Ramos (cell line): ENCODE measurements around the gene ZNF816.
"Not testable (repeated sequence)": the region's sequence is repeated elsewhere in the genome, so short reads cannot be mapped to it uniquely, and the experiment has no call there.

Experiments used
- in situ Hi-C: fragments of 300-500 bp; cut with MboI; formaldehyde crosslinking; loops from one replicate; pipeline ENCODE4 v1.14.3; 2022; ENCODE audit warnings: low sequenced_read_pairs; ENCODE audit not compliant: unreplicated experiment

The ZNF816 gene

DNA sequence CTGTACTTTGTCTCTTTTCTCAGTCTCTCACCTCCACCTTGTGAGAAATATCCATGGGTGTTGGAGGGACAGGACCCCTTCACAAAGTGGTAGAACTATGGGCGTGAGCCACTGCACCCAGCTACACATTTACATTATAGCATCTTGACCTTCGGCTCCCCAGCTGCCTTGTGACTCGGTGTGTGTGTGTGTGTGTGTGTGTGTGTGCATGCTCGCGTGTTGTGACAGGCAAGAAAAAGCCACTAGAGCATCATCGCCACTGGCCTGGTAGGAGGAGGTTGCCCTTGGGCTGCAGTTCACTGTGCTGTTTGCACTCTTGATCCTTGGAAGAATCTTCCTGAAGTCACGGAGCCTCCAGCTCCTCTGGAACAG, 25.7 kb downstream of the ZNF816 start:
- in situ Hi-C loops = no loop called here

DNA sequence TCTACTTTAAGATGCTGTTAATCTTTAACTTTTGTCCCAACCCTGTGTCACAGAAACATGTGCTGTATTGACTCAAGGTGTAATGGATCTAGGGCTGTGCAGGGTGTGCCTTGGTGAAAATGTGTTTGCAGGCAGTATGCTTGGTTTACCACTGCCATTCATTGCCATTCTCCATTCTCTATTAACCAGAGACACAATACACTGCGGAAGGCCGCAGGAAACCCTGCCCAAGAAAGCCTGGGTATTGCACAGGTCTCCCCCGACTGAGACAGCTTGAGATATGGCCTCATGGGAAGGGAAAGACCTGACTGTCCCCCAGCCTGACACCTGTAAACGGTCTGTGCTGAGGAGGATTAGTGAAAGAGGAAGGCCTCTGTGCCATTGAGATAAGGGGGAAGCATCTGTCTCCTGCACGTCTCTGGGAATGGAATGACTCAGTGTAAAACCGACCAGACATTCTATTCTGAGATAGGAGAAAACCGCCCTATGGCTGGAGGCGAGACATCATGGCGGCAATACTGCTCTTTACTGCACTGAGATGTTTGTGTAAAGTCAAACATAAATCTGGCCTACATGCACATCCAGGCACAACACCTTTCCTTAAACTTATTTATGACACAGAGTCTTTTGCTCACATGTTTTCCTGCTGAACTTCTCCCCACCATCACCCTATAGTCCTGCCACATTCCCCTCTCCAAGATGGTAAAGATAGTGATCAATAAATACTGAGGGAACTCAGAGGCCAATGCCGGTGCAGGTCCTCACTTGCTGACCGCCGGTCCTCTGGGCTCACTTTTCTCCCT, 26.3 kb downstream of the ZNF816 start:
- in situ Hi-C loops = no loop called here

DNA sequence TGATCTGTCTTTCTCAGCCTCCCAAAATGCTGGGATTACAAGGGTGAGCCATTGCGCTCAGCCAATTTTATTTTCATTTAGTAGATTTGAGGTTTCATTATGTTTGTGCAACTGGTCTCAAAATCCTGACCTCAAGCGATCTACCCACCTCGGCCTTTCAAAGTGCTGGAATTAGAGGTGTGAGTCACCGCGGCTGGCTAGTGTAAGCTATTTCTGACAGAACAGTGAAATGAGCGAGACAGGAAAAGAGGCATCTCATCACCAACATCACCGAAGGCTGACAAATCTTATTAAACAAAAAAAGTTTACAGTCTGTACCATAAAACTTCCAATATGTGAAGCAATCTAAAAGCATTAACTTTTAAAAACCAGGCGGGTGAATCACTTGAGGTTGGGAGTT, 27.2 kb downstream of the ZNF816 start:
- in situ Hi-C loops = no loop called here

DNA sequence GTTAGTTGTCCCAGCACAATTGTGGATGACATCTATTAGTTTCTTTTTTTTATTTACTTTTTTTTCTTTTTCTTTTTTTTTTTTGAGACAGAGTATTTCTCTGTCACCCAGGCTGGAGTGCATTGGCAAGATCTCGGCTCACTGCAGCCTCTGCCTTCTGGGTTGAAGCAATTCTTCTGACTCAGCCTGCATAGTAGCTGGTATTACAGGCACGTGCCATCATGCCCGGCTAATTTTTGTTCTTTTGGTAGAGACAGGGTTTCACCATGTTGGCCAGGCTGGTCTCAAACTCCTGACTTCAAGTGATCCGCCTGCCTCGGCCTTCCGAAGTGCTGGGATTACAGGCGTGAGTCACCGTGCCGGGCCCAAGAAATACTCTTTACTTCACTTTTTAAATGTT, 38.0 kb downstream of the ZNF816 start:
- in situ Hi-C loops = not testable (repeated sequence)

DNA sequence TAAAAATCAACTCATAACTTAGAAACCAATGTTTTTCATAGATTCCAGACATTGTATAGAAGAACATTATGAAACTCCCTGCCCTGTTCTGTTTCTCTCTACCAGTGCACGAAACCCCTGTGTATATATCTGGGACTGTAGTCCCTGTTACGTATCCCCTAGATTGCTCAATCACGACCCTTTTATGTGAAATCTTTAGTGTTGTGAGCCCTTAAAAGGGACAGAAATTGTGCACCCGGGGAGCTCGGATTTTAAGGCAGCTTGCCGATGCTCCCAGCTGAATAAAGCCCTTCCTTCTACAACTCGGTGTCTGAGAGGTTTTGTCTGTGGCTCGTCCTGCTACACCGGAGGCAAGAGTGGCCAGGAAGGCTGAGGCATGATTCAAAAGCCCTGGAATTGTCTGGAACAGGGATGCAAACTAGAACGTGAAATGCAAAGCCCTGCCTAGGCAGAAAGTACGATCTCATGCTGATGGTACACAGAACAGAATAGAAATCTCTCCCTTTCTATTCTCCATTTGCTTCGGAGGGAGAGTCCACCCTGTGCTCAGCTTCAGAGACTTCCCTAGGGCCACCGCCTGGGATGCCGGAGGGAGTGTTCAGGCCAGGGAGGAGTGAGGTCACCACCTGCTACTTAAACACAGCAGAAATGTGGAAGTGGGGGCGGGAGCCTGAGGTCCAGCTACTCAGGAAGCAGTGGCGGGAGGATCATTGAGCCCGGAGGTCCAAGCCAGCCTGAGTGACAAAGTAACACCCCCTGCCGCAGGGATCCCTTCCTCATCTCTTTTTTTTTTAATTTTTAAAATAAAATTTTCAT, 38.7 kb downstream of the ZNF816 start:
- in situ Hi-C loops = no loop called here

DNA sequence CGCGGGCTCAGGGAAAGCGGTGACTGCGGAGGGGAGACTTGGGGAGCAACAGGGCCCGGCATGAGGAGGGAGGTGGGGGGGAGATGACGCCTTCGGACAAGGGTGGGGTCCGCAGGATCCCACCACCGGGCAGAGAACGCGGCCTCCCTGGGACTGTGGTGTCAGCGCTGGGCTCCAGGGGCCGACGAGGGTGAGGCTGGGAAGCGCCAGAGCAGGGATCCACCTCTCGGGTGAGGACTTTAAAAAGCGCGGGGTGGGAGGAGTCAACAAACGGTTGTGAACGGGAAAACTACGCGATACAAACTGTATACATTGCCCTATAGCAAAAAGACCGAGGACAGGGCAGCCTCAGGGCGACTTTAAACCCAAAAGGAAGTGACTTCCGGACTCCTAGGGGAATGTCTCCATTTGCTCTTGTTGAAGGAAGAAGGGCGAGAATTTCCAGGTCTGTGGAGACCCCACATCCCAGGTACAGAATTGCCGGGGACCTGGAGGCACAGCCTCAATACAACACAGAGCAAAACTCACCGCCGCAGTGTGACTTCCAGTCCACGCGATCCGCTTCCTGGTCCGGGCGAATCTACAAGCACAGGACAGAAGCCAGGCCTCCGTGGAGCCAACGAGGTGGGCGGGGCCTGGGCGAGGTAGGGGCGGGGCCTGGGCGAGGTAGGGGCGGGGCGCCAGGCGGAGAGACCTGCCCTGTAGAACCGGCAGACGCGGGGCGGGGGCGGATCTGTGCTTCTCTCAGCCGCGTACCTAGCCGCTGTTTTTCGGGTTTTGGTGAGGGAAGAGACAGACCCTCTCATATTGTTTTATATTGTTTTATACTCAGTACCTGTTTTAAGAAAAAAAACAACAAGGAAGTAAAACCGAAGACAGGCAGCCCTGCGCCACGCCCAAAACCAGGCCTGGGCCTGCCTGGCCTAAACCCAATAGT, 39.6 kb downstream of the ZNF816 start, which contains the start of gene ZNF888:
TSS of gene ZNF888 (minus strand) at position 588 of the 937 bp plus-strand sequence. CDS start 5,555 bp downstream, outside the sequence.
- in situ Hi-C loops = no loop called here

DNA sequence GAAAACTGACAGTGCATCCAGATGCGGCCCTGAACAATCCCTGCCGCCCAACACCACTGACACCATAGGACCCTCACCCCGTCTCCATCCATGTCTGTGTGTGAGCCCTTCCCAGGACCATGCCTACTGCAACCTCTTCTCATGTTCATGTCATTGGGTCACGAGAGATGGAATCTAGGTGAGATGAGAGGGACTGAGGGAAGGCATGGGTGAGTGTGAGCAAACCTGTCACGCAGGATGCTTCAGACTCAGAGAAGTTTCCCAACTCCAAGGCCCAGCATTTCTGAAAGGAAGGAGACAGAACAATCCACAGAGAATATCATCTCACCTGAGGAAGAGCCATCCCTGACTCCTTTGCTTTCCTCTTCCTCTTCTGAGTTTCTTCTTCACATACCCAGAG, 45.1 kb downstream of the ZNF816 start:
- in situ Hi-C loops = no loop called here

DNA sequence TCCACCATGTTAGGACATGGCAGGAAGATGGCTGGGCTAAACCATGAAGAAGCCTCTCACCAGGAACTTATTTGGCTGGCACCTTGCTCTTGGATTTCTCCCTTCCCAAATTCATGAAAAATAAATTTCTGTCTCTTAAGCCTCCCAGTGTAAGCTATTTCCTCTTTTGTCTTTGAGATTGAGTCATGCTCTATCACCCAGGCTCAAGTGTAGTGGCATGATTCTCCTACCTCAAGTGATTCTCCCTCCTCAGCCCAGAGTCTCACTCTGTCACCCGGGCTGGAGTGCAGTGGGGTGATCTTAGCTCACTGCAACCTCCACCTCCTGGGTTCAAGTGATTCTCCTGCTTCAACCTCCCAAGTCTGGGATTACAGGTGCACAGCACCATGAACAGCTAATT, 52.0 kb downstream of the ZNF816 start:
- in situ Hi-C loops = no loop called here

DNA sequence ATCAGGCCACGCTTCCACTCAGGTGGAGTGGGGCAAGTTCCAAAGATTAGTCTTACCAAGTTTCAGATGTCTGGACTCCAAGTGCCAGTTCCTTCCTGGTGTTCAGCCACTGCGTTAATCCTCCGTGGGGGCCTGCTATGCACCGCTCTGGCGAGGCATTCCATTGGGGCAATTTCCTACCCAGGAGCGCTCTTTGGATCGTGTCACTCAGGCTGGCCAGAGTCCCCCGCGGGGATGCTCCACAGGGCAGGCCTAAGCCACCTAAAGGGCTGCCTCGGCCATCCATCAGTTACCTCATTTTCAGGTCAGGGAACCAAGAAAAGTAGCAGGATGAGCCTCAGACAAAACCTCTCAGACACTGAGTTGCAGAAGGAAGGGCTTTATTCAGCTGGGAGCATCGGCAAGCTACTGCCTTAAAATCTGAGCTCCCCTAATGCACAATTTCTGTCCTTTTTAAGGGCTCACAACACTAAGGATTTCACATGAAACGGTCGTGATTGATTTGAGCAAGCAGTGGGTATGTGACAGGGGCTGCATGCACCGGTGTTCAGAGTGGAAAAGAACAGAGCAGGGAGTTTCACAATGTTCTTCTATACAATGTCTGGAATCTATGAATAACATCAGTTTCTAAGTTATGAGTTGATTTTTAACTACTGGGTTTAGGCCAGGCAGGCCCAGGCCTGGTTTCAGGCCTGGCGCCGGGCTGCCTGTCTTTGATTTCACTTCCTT, 58.5 kb downstream of the ZNF816 start:
- in situ Hi-C loops = not testable (repeated sequence)

DNA sequence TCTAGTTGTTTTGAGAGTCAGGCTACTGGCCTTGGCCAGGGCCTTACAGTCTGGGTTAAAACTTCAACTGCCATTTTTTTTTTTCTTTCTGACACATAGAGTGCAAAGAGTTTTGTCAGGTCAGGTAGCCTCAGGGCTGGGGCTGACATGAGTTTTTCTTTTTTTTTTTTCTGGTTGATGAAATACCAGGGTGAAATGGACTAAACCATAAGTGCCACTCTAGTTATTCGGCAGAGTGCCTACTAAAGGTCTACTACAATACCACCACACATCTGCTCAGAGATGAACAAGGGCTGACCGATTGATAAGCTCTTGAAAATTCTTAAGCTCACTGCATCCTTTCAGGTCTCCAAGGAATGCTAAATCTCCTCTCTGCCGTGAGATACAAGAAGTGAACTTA, 60.8 kb downstream of the ZNF816 start:
- in situ Hi-C loops = no loop called here
